HepG2 (cell line): ENCODE results near the gene TAF1B. TPM values are rescaled to one million over a fixed set of nuclear protein-coding genes. Genes with fewer than 3 reads are reported as not detected.

ENCODE experiments used
- CENPX ChIP-seq: sonication (generic); formaldehyde crosslinking; IDR thresholded peaks from 2 replicates; pipeline ENCODE4 v1.9.0; 2021; ENCODE audit warnings: mild to moderate bottlenecking, missing genetic modification reagents, moderate library complexity
- CREM ChIP-seq, 2 experiments: sonication (generic) in 1 of 2; formaldehyde crosslinking in 1 of 2; IDR thresholded peaks; 2 replicates each; pipeline versions ENCODE4 v1.4.0 to v1.6.1; 2016 to 2020; ENCODE audit warnings: antibody characterized with exemption in 1 of 2, mild to moderate bottlenecking in 1 of 2, missing genetic modification reagents in 1 of 2
- DBP ChIP-seq: sonication (generic); formaldehyde crosslinking; IDR thresholded peaks from 2 replicates; pipeline ENCODE4 v1.4.0; 2020; ENCODE audit warnings: missing genetic modification reagents; ENCODE audit errors: not compliant biosample characterization
- FUBP1 ChIP-seq: sonication (generic); formaldehyde crosslinking; IDR thresholded peaks from 2 replicates; pipeline ENCODE4 v1.5.1; 2020; ENCODE audit warnings: missing genetic modification reagents, mild to moderate bottlenecking, borderline replicate concordance
- KLF6 ChIP-seq: IDR thresholded peaks from 2 replicates; pipeline ENCODE4 v1.8.0; 2016; ENCODE audit warnings: missing biosample characterization, missing genetic modification reagents
- MED8 ChIP-seq: sonication (generic); formaldehyde crosslinking; IDR thresholded peaks from 2 replicates; pipeline ENCODE4 v1.8.1; 2023; ENCODE audit warnings: mild to moderate bottlenecking, missing genetic modification reagents; ENCODE audit not compliant: insufficient replicate concordance
- MIER2 ChIP-seq: IDR thresholded peaks from 2 replicates; pipeline ENCODE4 v1.6.1; 2016; ENCODE audit warnings: missing biosample characterization, missing genetic modification reagents
- POLR2G ChIP-seq: fragments of 200-400 bp; formaldehyde crosslinking; IDR thresholded peaks from 2 replicates; pipeline ENCODE4 v1.6.1; 2018; ENCODE audit warnings: mild to moderate bottlenecking, low read depth, low read length, moderate library complexity
- SNAPC5 ChIP-seq: sonication (generic); formaldehyde crosslinking; IDR thresholded peaks from 2 replicates; pipeline ENCODE4 v1.8.1; 2023; ENCODE audit warnings: mild to moderate bottlenecking, missing genetic modification reagents, borderline replicate concordance
- SOX6 ChIP-seq, 2 experiments: fragments of 450-650 bp in 1 of 2; sonication (generic) in 1 of 2; formaldehyde crosslinking in 1 of 2; IDR thresholded peaks; 2 replicates each; pipeline versions ENCODE4 v1.4.0 to v1.6.1; 2017 to 2020; ENCODE audit warnings: antibody characterized with exemption in 1 of 2, mild to moderate bottlenecking in 1 of 2, missing genetic modification reagents in 1 of 2
- ZBTB10 ChIP-seq: sonication (generic); formaldehyde crosslinking; IDR thresholded peaks from 2 replicates; pipeline ENCODE4 v1.4.0; 2020; ENCODE audit warnings: missing genetic modification reagents, borderline replicate concordance
- ZBTB38 ChIP-seq: sonication (generic); formaldehyde crosslinking; IDR thresholded peaks from 2 replicates; pipeline ENCODE4 v1.5.1; 2020; ENCODE audit warnings: mild to moderate bottlenecking, missing genetic modification reagents
- ZFP91 ChIP-seq: sonication (generic); formaldehyde crosslinking; IDR thresholded peaks from 2 replicates; pipeline ENCODE4 v1.9.0; 2022; ENCODE audit warnings: missing genetic modification reagents, mild to moderate bottlenecking, borderline replicate concordance
- ZNF510 ChIP-seq: sonication (generic); formaldehyde crosslinking; IDR thresholded peaks from 2 replicates; pipeline ENCODE4 v1.4.0; 2020; ENCODE audit warnings: low read depth, mild to moderate bottlenecking, missing genetic modification reagents
- ZNF543 ChIP-seq: sonication (generic); formaldehyde crosslinking; IDR thresholded peaks from 2 replicates; pipeline ENCODE4 v1.4.0; 2020; ENCODE audit warnings: mild to moderate bottlenecking, missing genetic modification reagents
- ZNF614 ChIP-seq: IDR thresholded peaks from 2 replicates; pipeline ENCODE4 v1.6.1; 2018; ENCODE audit warnings: missing biosample characterization, missing genetic modification reagents, inconsistent platforms, borderline replicate concordance
- ZNF670 ChIP-seq: sonication (generic); formaldehyde crosslinking; IDR thresholded peaks from 2 replicates; pipeline ENCODE4 v1.8.0; 2022; ENCODE audit warnings: mild to moderate bottlenecking, missing genetic modification reagents, borderline replicate concordance
- ZNF747 ChIP-seq: sonication (generic); formaldehyde crosslinking; IDR thresholded peaks from 2 replicates; pipeline ENCODE4 v1.8.1; 2023; ENCODE audit warnings: missing genetic modification reagents, mild to moderate bottlenecking, borderline replicate concordance
- ZNF772 ChIP-seq: sonication (generic); formaldehyde crosslinking; IDR thresholded peaks from 2 replicates; pipeline ENCODE4 v1.5.0; 2020; ENCODE audit warnings: mild to moderate bottlenecking, missing genetic modification reagents
- ZNF773 ChIP-seq: sonication (generic); formaldehyde crosslinking; IDR thresholded peaks from 2 replicates; pipeline ENCODE4 v1.4.0; 2020; ENCODE audit warnings: missing genetic modification reagents, borderline replicate concordance
- polyA plus RNA-seq, 8 experiments: library from polyadenylated mRNA; depleted of rRNA in 3 of 8; stranded (reverse) in 7 of 8; unstranded in 1 of 8; fragments of >200 nt; fragmentation: Illumina TruSeq in 4 of 8; extraction: Trizol in 4 of 8; gene quantifications; 2 replicates each; pipeline versions ENCODE4 v1.2.1 to v1.2.3, GENCODE V29; 2011 to 2016; ENCODE audit warnings: low read depth in 4 of 8, missing spikeins in 1 of 8, mixed read lengths in 1 of 8; ENCODE audit not compliant: insufficient read depth in 1 of 8
- total RNA-seq, 5 experiments: library from RNA; depleted of rRNA; stranded (reverse); fragments of >200 nt; fragmentation: Illumina TruSeq; extraction: Trizol; gene quantifications; 2 replicates each; pipeline ENCODE4 v1.2.3, GENCODE V29; 2016; ENCODE audit warnings: low read depth in 1 of 5

The TAF1B gene
- total and polyA plus RNA-seq, 2 of the 13 experiments (the other 11 are each of a cell fraction or from before 2014, with no cell fraction given): 13.3 to 27.7 TPM

- TF ChIP-seq ZNF773 (CRISPR knock-in tag) (no peak), ZNF614 (peak; percentile 84; the same call in 1 of the 2 replicates), ZNF543 (CRISPR knock-in tag) (peak; percentile 69; the same call in 1 of the 2 replicates), FUBP1 (CRISPR knock-in tag) (peak; percentile 96; the same call in 1 of the 2 replicates), ZNF510 (CRISPR knock-in tag) (peak; percentile 27; the same call in 1 of the 2 replicates), SNAPC5 (CRISPR knock-in tag) (peak; percentile 54; the same call in 1 of the 2 replicates), KLF6 (peak; percentile 89), ZBTB38 (CRISPR knock-in tag) (peak; percentile 89), CENPX (CRISPR knock-in tag) (no peak), CREM (IDR thresholded peaks at IDR 0.05) (peak; percentile 11; the same call in 1 of the 2 replicates), CREM (CRISPR knock-in tag; IDR thresholded peaks at IDR 0.05) (no peak), MED8 (CRISPR knock-in tag) (peak; percentile 95), ZNF772 (CRISPR knock-in tag) (peak; percentile 98), ZFP91 (CRISPR knock-in tag) (peak; percentile 97; the same call in 1 of the 2 replicates), POLR2G (peak; percentile 98), SOX6 (IDR thresholded peaks at IDR 0.05) (no peak), SOX6 (CRISPR knock-in tag; IDR thresholded peaks at IDR 0.05) (peak; percentile 77), ZNF670 (CRISPR knock-in tag) (peak; percentile 88; the same call in 1 of the 2 replicates), MIER2 (CRISPR knock-in tag) (peak; percentile 50; the same call in 1 of the 2 replicates), ZBTB10 (CRISPR knock-in tag) (peak; percentile 82), DBP (CRISPR knock-in tag) (peak; percentile 96), ZNF747 (CRISPR knock-in tag) (peak; percentile 94)
Observed at GRCh38 chr2:9843229-9844035, at the start of gene TAF1B (continued).
